Epithelial cell of esophagus (primary cell): ENCODE data around the gene NPEPL1.

ENCODE experiments used
- DNase-seq: peaks from one replicate; pipeline ENCODE4 v3.0.0; 2010; ENCODE audit warnings: low read depth
- H3K4me3 ChIP-seq: 2 replicates; pipeline ENCODE4 v1.5.1; 2011; ENCODE audit warnings: mild to moderate bottlenecking, low read length, control low read depth
- TF ChIP-seq, protein P1 (sequence below): IDR thresholded peaks from 2 replicates; pipeline ENCODE4 v1.5.1; 2011; ENCODE audit warnings: low read depth, mild to moderate bottlenecking, low read length, control low read depth, inconsistent platforms; ENCODE audit not compliant: insufficient read depth; ENCODE audit errors: missing control alignments

Gene NPEPL1

DNA sequence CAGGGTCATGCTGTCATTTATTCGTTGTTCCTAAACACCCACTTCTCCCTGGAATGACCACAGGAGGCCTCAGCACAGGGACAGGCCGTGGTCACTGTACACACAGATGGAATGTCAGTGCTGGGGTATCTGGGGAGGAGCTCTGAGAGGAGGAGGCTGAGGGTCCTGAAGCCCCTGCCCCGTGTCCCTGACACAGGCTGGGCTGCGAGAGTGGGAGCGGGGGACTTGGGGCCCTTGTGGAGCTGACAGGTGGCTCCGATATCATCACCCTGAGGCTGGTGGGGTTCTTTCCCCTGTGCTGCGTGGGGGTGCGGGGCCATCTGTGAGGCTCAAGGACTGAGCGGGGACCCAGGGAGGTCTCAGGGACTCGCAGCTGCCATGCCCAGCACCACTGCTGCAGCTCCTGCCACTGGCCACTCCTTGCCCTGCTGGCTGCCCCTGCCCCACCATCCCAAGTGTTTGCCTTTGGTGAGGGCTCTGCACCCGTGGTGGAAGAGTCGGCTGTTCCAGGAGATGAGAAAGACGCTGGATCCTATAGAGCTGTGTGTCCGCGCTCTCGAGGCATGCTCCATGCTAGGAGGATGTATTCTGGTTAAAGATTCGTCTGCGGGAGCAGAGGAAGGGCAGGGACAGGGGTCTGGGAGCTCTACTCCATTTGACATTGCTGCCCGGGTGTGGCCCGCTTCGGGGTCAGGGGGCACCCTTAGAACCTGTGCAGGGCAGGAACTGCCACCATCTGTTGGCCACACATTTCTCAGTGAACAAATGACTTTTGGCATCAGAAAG, 18.9 kb downstream of the NPEPL1 start:
- no peak overlapping the region for H3K4me3 ChIP-seq
- TF ChIP-seq, protein P1, sequence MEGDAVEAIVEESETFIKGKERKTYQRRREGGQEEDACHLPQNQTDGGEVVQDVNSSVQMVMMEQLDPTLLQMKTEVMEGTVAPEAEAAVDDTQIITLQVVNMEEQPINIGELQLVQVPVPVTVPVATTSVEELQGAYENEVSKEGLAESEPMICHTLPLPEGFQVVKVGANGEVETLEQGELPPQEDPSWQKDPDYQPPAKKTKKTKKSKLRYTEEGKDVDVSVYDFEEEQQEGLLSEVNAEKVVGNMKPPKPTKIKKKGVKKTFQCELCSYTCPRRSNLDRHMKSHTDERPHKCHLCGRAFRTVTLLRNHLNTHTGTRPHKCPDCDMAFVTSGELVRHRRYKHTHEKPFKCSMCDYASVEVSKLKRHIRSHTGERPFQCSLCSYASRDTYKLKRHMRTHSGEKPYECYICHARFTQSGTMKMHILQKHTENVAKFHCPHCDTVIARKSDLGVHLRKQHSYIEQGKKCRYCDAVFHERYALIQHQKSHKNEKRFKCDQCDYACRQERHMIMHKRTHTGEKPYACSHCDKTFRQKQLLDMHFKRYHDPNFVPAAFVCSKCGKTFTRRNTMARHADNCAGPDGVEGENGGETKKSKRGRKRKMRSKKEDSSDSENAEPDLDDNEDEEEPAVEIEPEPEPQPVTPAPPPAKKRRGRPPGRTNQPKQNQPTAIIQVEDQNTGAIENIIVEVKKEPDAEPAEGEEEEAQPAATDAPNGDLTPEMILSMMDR: no peak
- no peak for DNase-seq

DNA sequence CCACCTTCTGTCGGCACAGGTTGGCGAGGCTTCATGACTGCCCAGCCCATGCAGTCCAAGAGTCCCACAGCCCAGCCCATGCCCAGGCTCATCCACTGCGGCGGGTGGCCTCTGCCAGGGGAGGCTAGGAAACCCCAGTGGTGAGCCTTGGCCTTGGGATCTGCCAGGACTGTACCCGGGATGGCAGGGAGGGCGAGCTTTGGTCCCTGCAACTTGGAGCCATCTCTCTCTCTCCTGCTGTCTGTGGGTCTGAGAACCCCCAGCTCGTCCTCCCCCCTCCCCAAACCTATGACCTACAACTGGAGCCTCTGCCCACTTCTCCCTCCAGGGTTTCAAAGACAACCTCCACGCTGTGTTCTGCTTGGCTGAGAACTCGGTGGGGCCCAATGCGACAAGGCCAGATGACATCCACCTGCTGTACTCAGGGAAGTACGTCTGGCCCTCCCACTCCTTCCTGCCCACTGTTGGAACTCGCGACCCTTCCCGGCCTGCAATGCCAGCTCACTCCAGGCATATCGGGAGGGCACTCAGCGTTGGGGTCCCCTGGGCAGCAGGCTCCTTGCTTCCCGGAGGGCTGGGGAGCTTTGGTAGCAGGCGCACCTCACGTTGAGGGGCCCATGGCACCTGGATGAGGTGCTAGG, 19.7 kb downstream of the NPEPL1 start:
- no peak for DNase-seq
- no peak overlapping the region for H3K4me3 ChIP-seq
- TF ChIP-seq, protein P1: no peak

DNA sequence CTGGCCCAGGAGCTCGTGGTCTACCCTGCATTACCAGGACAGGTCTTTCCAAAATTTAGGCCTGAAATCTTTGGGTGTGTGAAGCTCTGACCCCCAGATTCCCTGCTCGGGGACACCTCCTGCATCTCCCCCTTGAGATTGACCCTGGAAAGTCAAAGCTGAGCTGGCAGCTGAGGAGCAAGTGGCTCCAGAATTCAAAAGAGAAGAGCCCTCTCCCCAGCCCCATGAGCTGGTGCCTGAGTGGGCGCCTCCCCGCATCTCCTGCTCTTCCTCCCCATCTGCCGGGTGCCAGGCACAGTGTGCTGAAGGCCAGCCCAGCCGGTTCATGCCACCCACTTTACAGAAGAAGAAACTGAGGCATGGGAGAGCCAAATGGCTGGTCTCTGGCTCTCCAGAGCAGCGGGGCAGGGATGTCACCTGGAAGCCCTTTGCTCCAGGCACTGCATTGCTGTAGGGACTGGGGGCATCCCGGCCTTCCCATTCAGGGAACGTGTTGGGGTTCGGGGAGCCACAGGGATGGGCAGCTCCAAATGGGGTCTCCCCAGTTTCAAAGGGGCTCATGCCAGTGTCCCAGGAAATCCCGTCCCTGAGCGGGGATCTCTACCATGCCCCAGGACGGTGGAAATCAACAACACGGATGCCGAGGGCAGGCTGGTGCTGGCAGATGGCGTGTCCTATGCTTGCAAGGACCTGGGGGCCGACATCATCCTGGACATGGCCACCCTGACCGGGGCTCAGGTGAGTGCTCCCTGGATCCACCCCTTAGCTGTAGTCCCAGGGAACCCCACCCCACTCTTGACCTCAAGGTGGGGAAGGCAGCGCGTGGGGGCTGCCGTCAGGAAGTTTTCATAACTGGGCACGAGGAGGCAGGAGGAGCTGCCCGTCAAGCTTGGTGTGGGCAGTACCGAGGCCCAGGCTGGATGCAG, 20.5 kb downstream of the NPEPL1 start:
- DNase-seq: no peak
- TF ChIP-seq, protein P1: no peak
- H3K4me3 ChIP-seq: no peak overlapping the region

DNA sequence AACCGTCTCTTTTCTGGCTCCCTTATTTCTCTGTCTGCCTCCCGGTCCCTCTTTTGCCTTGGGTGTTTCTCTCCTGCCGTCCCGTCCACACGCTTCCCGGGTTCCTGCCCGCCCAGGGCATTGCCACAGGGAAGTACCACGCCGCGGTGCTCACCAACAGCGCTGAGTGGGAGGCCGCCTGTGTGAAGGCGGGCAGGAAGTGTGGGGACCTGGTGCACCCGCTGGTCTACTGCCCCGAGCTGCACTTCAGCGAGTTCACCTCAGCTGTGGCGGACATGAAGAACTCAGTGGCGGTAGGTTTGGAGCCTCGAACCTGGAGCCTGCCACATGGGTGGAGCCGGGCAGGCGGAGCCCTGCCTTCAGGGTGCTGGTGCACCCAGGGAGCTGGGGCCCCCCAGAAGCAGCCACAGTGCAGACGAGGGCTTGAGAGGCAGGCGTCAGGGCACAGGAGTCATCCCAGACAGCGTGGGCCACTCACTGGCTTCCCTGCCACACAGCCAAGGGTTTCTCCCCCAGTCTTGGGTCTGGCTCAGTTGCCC, 21.3 kb downstream of the NPEPL1 start:
- no peak for DNase-seq
- TF ChIP-seq, protein P1: no peak
- H3K4me3 ChIP-seq: no peak overlapping the region

DNA sequence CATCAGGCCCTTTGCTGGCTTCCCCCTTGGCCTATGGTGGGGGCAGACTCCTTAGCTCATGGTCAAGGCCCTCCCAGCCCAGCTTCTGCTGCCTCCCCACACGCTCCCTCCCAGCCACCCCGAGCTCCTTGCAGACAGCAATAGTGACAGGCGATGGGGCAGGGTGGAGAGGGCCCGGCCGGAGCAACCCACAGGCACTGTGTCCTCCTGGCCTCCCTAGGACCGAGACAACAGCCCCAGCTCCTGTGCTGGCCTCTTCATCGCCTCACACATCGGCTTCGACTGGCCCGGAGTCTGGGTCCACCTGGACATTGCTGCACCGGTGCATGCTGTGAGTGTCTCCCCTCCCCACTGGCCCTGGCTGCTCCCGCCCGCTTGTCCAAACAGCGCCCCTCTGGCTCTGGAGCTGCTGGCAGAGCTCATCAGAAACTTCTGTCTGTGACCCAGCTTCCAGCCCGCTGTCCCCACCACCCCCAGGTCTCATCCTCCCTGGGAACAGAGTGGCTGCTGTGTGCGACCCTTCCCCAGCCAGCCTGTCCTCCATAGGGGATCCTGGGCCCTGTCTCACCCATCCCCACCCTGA, 21.8 kb downstream of the NPEPL1 start:
- DNase-seq: no peak
- H3K4me3 ChIP-seq: no peak overlapping the region
- TF ChIP-seq, protein P1: no peak

DNA sequence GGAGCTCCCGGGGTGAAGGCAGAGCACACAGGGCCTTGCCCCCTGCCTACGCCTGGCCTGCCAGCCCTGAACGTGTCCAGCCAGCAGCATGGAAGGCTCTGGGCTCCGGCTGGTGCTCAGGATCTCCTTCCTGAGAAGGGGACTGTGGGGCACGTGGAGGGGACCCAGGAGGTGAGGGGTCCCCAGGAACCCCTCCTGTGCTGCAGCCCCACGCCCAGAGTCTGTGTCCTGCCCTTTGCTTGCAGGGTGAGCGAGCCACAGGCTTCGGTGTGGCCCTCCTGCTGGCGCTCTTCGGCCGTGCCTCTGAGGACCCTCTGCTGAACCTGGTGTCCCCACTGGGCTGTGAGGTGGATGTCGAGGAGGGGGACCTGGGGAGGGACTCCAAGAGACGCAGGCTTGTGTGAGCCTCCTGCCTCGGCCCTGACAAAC, 22.3 kb downstream of the NPEPL1 start:
- no peak for DNase-seq
- TF ChIP-seq, protein P1: no peak
- no peak overlapping the region for H3K4me3 ChIP-seq
